ENCODE measurements around the gene EVC.

The EVC gene

DNA sequence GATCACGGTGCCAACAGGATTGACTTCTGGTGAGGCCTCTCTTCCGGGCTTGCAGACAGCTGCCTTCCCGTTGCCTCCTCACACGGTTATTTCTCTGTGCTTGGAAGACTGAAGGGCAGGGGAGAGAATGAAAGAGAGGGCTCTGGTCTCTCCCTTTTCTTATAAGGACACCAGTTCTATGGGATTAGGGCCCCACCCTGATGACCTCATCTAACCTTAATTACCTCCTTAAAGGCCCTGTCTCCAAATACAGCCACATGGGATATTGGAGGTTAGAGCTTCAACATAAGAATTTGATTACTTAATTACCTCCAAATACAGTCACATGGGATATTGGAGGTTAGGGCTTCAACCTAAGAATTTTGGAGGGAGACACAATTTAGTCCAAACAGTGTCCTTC, 46.5 kb downstream of the EVC start:
- no peak for DNase-seq

DNA sequence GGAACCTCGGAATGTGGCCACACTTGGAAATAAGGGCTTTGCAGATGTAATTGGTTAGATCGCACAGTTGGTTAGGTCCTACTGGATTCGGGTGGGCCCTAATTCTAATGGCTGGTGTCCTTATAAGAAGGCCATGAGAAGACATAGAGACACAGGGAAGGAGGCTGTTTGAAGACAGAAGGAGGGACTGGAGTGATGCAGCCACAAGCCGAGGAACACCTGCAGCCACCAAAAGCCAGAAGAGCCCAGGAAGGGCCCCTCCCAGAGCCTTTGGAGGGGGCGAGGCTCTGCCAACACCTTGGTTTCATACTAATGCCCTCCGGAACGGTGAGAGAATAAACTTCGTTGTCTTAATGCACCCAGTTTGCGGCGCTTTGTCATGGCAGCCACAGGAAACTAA, 47.0 kb downstream of the EVC start:
- DNase-seq, result no peak

DNA sequence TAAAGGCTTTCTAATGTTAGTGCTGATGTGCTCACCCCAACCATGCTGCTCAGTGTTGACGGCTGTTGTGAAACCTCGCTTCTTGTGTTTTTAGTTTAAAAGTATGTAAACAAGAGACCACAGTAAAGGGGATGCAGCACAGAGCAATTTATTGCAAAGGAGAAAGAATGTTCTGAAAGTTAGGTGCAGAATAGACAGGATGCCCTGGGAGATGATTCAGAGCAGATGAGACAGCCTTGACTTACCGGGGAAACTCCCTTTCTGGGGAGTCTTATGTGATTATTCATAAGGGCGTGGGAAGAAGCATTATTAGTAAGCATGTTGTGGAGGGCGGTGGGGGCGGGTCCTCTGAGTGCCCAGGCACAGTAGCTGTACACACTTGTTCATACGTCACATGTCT, 47.7 kb downstream of the EVC start:
- DNase-seq, result peak; percentile 97

DNA sequence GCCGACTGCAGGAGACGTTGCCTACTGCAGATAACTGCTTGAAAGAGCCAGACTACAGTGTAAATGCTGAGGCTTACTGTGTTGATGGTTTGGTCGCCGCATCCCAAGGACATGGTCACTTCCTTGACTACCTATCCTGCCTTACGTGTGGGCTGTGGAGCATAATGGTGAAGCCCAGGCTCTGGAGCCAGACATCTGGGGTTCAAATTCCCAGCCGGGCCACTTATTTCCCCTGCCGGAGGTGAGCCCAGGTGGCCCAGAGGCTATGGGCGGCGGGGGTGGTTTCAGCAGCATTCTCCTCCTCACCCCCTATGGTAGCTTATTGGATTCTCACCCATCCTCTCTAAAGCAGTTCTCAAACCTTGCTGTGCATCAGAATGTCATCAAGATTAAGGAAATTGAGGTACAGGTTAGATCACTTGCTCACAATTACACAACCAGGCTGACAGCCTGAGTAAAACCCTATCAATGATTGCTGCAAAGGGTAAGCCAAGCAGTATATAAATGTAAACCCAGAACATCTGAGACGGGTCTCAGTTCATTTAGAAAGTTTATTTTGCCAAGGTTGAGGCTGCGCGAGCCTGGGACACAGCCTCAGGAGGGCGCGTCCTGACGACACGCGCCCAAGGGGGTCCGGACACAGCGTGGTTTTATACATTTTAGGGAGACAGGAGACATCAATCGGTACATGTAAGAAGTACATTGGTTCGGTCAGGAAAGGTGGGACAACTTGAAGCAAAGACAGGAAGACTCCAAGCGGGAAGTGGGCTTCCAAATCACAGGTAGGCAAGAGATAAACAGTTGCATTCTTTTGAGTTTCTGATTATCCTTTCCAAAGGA, 48.5 kb downstream of the EVC start:
- no peak for DNase-seq

DNA sequence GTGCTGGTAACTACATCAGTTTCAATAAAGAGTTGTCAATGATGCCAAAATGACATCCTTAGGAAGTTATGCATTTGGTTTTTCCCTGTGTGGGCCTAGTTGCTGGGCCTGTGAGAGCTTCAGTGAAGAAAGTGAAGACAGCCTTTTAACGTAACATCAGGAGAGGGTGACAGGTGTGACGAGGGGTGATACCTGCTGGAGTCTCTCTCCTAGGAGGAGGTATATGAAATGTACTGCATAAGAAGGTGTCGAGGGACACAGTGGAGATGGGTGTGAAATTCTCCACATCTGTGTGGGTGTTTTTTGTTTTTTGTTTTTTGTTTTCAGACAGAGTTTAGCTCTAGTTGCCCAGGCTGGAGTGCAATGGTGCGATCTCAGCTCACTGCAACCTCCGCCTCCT, 49.2 kb downstream of the EVC start:
- DNase-seq, result no peak

DNA sequence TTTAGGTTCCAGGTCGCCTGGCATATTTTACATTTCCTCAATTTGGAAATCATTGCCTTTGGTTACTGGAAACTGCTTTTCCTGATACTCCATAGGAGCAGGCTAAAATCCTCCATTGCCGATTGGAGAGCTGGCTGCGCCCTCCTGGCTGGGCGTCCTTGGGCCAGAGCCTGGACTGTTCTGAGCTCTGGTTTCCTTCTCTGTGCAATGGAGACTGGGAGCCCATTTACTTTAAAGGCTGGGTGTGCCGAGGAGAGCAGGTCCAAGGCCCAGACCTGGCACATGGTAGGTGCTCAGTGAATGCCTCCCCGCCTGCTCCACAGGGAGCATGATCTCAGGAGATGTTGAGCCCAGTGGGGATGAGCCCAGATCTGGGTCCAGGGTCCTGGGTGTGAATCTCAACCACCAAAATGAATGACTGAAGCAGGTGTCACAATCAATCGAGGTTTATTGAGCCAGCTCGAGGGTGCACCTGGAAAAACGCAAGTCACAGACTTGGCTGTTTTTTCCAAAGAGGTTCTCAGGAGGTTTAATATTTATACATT, 50.0 kb downstream of the EVC start:
- DNase-seq, result no peak

DNA sequence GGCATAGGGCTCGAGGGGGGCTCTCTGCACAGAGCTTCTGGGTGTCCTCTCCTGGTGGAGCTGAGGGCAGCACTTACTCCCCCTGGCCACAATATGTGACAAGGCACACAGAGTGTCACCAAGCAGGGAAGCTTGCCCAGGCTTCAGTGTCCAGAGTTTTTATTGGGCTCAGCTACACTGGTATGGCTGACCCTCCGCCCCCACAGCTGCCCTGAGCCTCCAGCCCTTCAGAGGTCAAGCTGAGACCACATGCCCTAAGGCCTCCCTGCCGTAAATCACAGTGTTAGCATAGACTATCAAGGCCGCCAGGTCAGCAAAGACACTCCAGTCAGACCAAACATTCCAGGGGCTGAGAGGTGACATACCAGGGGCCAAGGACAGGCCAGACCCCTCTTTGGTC, 59.0 kb downstream of the EVC start:
- DNase-seq, result no peak

DNA sequence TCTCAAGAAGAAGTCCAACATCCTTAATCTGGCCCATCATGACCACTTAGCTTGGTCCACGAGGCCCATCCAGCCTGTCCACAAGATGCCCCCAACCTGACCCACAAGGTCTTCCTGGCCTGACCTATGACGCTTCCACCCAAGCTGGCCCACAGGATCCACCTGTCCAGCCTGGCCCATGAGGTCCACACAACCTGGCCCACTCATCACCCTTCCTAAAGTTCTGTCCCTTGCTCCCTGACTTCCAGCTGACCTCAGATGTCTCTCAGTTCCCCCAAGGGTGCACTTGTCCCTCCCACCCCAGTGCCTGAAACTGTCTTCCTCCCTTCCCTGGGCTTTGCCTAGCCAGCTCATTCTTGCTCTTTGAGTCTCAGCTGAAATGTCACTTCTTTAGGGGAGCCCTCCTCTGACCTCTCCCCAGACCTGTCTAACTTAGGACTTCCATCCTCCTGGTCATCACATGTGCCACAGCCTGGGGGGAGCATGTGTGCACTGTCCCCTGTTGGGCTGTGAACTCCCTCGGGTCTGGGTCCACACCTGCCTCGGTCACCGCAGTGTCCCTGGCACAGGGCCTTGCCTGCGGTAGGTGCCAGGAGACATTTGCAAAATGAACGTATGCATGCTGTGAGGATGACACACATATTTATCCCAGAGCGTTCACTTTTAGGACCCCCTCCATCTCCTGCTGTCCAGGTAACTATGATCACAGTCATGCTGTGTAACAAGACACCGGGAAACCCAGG, 61.7 kb downstream of the EVC start:
- no peak for DNase-seq

DNA sequence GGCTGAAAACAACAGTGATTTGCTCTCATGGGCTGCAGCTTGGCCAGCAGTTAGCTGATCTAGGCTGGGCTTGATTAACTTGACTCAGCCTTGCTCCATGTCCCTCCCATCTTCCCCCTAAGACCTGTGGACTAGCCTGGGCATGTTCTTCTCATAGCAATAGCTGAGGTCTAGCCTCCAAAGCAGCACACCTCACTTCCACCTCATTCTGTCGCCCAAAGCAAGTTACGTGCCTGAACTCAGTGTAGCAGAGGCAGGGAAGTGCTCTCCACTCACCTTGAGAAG, 62.2 kb downstream of the EVC start:
- no peak for DNase-seq

DNA sequence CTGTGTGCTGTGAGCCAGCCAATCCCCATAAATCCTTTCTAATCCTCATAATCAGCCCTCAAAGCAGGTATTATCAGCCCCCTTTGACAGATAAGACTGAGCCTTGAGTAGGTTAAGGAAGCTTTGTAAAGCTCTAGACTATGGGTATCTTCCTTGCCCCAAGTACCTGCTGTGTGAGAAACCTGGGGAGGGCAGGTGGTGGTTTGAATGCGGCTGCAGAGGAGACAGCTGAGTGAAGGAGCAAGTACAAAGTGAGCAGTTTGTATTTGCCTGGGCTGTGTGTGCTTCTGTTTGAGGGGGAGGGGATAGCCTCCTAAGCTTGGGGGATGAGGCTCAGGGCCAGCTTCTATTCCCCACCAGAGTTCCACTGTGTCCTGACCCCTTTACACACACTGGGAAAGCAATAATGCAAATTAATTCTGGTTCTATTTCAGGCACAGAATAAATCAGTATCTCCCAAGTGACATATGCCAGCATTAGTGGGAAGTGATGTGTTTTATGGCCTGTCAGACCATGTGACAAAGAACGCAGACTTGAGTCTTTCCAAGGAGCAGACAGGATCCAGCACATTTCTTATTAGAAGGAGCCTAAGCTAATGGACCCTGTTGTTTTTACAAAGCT, 63.5 kb downstream of the EVC start:
- no peak for DNase-seq

DNA sequence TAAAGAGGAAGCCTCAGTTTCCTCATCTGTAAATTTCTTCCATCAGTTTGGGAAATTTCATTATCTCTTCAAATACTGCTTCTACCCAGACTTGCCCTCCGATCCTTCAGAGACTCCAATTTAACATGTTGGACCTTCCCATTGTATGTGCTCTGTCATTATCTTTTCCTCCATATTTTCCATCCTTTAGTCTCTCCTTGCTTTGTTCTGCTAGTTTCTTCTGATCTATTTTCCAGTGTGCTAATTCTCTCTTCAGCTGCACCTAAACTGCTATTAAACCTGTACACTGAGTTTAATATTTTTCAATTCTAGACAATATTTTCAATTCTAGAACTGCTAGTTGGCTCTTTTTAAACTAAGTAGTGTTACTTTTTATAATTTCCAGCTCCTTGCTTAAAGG, 65.5 kb downstream of the EVC start:
- DNase-seq, result no peak

DNA sequence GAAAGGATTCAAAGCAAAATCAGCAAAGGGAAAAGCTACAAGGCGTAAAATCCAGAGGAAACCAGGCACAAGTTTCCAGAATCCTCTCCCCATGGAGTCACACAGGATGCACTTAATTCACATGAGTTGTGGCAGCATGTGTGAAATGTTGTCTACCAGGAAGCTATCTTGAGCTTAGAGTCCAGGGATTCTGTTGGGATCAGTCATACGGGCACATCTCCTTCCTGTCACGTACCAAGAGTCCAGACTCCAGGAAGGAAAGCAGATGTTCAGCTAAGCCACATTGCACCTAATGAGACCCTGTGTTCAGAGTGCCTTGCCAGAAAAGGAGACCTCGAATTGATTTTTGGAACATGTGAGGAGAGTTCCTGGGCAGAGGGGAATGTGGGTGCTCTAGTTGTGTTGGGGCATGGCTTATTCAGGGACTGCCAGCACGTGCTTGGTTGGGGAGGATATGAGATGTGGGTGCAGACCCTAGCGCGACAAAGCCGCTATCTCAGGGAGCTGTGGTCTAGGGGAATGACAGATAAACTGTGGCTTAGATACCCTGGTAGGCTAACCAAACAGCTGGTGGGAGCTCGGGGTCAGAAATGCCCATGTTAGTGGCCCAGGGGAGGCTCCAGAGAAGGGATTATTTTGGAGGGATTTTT, 70.0 kb downstream of the EVC start:
- peak; percentile 76 for DNase-seq

DNA sequence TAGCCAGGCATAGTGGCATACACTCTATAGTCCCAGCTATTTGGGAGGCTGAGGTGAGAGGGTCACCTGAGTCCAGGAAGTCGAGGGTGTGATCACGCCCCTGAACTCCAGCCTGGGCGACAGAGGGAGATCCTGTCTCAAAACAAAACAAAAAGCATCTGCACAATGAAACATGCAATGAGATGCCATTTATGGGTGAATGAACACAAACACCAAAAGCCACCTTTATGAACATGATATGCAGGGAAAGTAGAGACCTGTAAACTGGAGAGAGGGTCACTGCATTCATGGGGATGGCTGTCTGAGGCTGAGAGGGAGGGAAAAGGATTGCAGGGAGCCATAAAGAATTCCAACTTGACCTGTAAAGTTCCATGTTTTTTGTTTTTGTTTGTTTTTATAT, 70.7 kb downstream of the EVC start:
- no peak for DNase-seq

DNA sequence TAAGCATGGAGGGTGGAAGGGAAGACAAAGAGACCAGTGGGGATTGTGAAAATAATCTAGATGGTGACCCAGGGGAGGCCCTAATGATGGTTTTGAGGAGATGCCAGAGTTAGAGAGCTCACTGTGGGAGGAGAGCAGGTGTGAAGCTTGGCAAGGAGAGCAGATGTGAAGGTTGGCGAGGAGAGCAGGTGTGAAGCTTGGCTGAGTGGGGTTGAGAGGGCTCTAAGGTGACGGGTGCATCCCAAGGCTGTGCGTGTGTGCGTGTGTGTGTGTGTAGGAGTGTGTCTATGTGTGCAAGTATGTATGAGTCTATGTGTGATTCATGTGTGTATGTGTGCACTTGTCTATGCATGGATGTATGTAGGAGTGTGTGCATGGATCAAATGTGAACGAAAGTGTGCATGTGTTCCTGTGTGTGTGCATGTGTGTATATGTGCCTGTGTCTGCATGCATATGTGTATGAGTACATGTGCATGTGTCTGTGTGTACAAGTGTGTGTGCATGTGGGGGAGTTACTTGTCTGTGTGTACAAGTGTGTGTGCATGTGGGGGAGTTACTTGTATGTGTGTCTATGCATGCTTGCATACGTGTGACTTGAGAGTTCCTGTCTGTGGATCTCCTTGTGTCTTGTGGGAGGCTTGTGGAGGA, 72.0 kb downstream of the EVC start:
- no peak for DNase-seq

DNA sequence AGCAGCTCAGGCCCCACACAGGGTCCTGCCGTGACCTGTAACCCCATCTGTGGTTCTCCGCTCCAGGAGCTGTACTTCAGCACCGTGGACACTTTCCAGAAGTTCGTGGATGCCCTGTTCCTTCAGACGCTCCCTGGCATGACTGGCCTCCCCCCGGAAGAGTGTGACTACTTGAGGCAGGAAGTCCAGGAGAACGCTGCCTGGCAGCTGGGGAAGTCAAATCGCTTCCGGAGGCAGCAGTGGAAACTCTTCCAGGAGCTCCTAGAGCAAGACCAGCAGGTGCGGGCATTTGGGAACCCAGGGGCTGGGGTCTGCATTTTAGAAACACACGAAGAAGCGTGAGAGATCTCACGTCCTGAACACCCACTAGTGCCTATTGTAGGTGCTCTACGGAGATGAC, 72.5 kb downstream of the EVC start:
- DNase-seq, result no peak

DNA sequence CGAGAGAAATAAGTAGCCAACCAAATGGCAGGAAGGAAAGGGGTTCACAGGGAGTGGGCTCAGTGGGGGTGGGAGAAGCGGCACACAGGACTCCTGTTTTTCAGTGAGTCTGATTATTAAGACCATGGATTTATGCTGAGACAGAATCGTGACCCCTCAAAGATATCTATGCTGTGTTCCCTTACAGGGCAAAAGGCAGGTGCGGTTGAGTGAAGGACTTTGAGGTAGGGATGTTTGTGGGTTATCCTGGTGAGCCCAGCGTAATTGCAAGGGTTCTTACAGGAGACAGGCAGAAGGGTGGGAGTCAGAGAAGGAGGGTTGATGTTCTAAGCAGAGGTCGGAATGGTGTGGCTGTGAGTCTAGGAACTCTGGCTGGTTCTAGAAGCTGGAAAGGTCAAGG, 73.0 kb downstream of the EVC start:
- DNase-seq, result no peak

DNA sequence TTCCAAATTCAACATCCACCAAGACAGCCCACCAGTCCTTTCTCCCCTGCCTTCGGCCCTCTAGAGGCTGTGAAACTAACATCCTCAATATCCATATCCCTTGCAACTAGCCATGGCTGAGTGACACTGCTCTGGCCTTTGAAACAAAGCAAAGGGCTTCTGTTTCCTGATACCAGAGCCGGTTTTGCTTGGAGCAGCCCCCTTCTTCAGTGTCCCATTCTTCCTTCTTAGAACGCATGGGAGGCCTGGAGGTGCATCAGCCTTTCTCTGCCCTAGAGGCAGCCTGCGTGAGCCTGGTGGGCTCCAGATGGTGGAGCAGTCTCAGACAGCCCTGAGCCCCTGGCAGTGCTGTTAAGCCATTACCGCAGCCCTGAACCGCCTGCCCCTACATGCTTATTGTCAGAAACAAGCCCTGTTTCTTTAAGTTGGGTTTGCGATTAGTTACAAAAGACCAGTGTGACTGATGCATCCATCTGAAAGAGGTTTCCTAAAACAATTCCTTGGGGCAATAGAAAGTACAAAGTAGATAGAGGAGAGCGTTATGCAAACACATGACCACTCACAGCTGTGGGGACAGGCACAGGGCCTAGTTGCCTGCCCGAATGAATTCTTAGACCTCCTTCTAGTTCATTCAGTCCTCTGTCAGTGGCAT, 74.1 kb downstream of the EVC start:
- DNase-seq, result no peak

DNA sequence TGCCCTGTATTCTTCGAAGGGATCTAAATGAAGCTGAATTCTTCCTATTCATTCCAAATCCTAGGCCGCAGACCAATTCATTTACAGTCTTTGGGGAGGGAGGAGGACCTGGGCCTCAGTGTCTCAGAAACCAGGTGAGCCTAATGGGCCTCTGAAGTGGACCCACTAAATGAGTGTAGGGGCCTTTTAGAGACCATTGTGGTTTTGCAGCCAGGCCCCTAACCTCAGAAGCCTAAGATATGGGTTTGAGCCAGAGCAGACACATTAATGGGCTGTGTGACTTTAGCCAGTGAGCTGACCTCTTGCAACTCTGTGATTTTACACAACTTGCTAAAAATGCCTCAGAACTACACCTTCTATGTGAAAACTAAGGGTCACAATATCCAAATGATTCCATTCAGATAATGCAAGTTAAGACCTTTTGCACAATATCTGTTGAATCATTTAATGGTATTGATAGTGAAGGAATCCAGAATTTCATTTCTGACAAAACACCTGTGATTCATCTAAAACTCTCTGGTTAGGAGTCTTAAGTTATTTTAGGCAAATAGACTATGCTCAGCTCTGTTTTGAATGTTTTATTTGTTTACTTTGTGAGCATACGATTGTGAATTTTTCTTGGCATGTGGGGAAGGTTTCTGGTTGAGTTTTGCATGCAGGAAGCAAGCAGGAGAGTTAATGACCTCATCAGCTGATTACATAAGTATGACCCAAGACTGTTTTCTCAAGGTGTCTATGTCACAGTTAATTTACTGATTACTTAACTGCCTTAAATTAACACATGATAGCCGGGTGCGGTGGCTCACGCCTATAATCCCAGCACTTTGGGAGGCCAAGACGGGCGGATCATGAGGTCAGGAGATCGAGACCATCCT, 75.0 kb downstream of the EVC start:
- peak; percentile 73 for DNase-seq

DNA sequence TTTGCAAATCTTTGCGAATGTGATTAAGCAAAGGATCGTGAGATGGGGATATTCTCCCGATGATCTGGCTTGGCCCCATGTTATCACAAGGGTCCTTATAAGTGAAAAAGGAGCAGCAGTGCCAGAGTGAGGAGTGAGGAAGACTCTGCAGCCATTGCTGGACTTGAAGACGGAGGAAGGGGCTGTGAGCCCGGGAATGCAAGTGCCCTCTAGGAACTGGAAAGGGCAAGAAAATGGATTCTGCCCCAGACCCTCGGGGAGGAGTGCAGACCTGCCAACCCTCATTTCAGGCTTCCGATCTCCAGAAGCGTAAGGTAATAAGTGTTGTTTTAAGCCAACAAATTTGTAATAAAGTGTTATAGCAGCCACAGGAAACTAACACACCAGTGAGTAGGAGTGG, 76.3 kb downstream of the EVC start:
- no peak for DNase-seq

DNA sequence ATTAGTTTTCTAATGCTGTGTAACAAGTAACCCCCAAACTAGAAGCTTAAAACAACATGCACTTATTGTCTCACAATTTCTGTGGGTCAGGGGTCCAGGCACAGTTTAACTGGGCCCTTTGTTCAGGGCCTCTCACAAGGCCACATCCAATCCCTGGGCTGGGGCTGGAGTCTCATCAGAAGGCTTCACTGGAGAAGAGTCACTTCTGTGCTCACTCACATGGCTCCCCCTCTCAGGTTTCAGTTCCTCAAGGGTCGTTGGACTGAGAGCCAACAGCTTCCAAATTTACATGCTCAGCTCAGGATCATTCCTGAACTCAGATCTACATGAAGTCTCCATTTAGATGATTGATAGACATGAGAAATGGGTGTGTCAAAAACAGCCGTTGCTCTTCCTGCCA, 77.1 kb downstream of the EVC start:
- DNase-seq, result no peak

DNA sequence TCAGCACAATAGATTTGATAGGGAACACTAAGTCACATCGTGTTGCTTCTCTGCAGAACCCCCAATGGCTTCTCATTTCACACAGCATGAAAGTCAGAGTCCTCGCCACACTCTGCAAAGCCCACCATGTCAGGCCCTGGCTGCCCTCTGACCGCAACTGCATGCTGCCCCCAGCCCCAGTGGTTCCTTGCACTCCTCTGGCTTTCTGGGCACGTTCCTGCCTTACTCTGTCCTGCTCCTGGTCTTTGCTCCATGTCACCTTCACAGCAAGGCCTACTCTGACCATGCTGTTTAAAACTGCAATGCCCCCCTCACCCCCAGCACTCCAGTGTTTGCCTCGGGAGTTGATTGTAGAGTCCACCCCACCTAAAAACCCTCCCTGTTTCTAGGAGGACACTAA, 78.1 kb downstream of the EVC start:
- no peak for DNase-seq

DNA sequence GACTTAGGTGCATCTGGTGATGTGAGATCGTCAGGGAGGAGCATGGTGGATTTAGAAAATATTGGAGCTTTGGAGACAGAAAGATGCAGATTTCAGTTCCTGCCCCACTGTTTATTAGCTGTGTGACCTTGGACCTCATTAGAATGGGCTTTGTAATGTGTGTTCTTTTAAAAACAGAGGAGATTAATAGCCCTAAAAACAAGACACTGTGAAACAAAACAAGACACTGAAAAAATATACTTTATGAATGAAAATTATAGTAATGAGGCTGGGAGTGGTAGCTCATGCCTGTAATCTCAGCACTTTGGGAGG, 79.5 kb downstream of the EVC start:
- no peak for DNase-seq

All from HCEC 1CT (cell line).